HG03196 (cell line): Measurements from ENCODE around the gene HES1.
"Not testable (repeated sequence)": the region's sequence is repeated elsewhere in the genome, so short reads cannot be mapped to it uniquely, and the experiment has no call there.

Source experiments
- ATAC-seq: cut with Tn5 transposase; IDR thresholded peaks from one replicate; pipeline ENCODE4 v1.9.1; 2021; ENCODE audit not compliant: unreplicated experiment

Gene HES1, protein sequence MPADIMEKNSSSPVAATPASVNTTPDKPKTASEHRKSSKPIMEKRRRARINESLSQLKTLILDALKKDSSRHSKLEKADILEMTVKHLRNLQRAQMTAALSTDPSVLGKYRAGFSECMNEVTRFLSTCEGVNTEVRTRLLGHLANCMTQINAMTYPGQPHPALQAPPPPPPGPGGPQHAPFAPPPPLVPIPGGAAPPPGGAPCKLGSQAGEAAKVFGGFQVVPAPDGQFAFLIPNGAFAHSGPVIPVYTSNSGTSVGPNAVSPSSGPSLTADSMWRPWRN

GRCh38 chr3:194135806-194136518 lies at the start of gene HES1:
Gene HES1, plus strand, starts transcription at chr3:194136148. Its CDS starts 233 bp downstream, at chr3:194136381.
- ATAC-seq = peak; percentile 28

DNA sequence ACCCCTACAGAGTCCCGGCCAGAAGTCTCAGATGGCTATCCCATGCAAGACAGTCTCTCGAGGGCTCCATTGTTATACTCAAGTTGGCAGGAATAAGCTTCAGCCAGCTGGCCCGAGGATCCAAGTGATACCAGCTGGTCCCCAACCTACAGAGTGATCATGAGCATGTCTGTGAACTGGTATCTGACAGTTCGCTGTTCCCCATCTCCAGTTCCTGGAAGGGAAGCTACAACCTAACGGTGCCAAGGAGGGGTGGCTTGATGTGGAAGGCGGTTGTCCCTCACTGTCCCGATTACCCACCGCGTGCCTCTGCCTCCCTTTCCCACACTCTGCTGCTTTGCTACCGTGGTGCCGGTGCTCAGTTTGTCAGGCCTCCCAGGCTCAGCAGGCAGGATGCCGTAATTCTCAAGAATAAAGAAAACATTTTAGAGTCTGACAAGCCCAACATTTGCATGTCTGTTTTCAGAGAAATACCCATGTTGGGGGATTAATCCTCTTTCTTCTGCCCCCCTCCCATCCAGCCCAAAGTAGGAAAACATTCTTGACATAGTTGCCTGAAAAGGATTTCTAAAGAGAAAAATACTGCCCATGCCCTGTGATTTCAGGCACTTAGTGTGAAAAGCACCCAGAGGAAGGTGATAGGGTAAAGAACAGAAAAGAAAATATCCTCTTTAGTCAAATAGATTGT lies 49.4 kb upstream of the HES1 start:
- no peak for ATAC-seq

DNA sequence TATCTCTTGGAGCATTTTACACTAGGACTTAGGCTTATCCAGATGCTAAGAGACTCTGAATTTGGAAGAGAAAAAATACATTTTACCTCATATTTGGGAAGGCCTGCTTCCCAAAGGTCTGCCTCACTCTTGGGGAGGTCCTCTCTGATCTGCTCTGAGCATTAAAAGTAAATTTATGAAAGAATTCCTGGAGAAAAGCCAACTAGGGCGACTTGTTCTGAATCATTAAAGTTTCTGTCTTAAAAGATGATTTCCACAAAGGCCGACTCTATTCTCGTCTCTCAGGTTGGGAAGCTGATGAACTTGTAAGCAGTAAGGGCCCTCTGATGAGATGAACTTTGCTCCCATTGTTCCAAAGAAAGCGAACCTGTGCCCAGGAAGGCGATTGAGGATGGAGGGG lies 48.7 kb upstream of the HES1 start:
- no peak for ATAC-seq

GRCh38 chr3:194087995-194088855 lies 47.7 kb upstream of the HES1 start:
- ATAC-seq = no peak

- peak; percentile 67 for ATAC-seq
Measured at GRCh38 chr3:194089357-194090177, 46.4 kb upstream of the HES1 start.

GRCh38 chr3:194090178-194090555 lies 45.8 kb upstream of the HES1 start:
- not testable (repeated sequence) for ATAC-seq

DNA sequence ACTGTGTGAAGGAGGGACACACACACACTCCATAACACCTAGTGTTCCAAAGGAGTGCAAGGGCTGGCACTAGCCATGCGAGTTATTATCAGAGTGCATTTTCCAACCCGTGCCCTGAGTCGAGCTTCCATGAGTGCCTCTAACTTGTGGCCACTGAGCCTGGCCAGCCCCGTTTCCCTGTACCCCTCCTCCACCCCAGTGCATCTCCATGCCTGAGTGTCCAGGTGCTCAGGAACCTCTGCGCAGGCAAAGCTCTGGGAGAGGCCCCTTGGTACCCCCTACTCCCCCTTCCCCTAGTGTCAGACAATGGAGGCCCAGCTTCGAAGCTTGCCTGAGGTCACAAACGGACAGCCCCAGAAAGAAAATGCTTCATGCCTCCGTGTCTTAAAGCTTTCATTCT lies 45.2 kb upstream of the HES1 start:
- ATAC-seq = no peak

GRCh38 chr3:194091141-194091540 lies 44.8 kb upstream of the HES1 start:
- no peak for ATAC-seq

- ATAC-seq = not testable (repeated sequence)
Measured at GRCh38 chr3:194091897-194092296, 44.1 kb upstream of the HES1 start.

DNA sequence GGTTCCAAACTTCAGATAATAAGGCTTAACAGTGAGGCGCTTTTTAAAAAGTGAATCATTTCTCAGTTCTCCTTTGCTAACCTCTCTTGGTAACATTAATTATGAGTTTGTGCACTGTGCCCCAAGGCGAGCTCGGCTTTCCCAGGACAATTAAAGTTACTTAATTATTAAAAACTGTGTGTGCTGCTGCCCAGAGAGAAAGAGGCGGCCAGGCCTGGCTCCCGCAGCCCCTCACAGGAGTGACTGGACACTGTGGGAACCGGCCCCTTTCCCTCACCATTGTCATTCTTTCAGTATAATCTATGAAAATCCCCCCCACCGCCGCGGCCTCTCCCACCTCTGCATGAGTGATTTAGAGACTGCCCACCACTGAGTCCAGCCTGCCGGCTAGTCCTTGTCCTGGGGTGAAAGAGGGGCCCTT lies 43.1 kb upstream of the HES1 start:
- ATAC-seq = no peak

GRCh38 chr3:194093842-194094241 lies 42.1 kb upstream of the HES1 start:
- no peak for ATAC-seq

DNA sequence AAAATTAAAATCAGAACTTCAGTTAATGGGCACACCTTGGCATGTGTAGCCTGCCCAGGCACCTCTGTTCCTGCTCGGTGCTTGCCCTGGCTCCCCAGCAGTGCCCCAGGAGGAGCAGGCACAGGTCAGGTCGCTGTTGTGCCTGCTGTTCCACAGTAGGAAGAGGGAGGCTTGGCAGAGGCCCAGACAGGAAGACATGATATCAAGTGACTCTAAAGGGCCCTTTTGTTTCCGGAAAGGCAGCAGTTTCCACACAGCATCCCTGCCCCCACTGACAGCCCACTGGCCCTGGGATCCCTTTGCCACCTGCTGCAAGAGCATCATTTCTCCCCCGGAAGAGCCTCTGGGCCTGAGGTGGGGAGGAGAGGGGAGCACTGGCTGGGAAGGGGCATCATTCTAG lies 40.5 kb upstream of the HES1 start:
- ATAC-seq = no peak

- ATAC-seq = no peak
Measured at GRCh38 chr3:194095902-194096301, 40.0 kb upstream of the HES1 start.

- ATAC-seq = no peak
Measured at GRCh38 chr3:194097141-194097882, 38.6 kb upstream of the HES1 start.

DNA sequence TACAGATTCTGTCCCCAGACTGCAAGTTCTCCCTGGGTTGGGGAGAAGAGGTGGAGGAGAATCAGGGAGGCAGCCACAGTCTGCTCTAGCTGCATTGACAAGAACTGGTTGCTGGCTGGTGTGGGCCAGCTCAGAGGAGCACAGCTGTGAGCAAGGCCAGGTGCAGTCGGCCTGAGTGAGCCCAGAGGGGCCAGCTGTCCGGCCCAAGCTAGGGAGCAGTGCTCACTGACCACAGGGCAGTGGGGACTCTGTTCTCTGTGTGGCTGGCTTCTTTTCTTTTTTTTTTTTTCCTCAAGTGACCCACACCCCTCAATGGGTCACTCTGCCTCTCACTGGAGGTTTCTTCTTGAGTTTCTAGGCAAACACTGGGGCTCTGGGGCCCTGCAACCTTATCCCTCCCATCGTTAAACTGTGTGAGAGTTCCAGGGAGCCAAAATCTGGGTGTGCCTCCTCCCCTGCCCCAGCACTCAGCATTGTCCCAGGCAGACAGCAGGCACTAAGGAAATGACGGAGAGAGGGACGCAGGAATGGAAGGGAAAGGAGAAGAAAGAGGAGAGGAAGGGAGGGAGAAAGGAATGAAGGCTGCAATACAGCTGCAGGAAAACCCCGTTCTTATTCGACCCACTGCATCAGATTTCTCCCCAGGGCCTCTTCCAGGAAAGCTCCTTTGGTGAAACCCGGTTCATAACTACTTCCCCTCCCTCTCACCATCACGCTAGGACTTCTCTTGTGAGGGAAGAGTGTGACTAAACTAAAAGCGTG lies 37.7 kb upstream of the HES1 start:
- ATAC-seq = no peak

GRCh38 chr3:194098843-194099183 lies 37.1 kb upstream of the HES1 start:
- ATAC-seq = no peak

- no peak for ATAC-seq
Measured at GRCh38 chr3:194099215-194099614, 36.7 kb upstream of the HES1 start.

DNA sequence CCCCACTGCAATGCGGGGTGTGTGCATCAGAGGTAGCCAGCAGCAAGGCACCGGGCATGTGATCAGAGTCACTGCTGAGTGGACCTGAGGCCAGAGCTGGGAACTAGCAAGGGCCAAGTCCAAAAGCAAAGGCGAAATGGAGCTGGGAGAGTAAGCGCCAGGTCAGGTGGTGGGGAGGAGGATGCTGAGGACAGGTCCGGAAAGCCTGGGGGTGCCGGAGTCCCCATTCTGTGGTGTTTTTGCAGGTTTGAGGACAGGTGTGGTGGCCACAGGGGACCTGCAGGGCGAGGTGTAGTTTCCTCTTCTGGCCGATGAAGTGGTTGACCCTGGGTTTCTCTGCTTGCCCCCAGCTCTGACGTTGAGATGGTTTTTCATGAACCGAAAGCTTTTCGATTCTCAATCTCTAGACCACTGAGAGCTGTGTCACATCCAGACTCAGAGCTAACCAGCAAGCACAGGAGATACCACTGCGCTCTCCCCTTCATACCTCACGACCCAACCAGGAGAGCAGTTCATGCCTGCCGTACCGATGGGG lies 35.0 kb upstream of the HES1 start:
- peak; percentile 78 for ATAC-seq
